GM12873 (cell line): ENCODE measurements around the gene PGLYRP1.

ENCODE experiments used
- TF ChIP-seq, protein P1 (sequence below): IDR thresholded peaks from 2 replicates; pipeline ENCODE4 v1.5.1; 2012; ENCODE audit warnings: low read depth, mild to moderate bottlenecking, moderate library complexity, low read length, control low read depth; ENCODE audit not compliant: insufficient read depth; ENCODE audit errors: missing control alignments

The PGLYRP1 gene

GRCh38 chr19:45999653-46000121 lies 23.2 kb downstream of the PGLYRP1 start:
- TF ChIP-seq, protein P1, sequence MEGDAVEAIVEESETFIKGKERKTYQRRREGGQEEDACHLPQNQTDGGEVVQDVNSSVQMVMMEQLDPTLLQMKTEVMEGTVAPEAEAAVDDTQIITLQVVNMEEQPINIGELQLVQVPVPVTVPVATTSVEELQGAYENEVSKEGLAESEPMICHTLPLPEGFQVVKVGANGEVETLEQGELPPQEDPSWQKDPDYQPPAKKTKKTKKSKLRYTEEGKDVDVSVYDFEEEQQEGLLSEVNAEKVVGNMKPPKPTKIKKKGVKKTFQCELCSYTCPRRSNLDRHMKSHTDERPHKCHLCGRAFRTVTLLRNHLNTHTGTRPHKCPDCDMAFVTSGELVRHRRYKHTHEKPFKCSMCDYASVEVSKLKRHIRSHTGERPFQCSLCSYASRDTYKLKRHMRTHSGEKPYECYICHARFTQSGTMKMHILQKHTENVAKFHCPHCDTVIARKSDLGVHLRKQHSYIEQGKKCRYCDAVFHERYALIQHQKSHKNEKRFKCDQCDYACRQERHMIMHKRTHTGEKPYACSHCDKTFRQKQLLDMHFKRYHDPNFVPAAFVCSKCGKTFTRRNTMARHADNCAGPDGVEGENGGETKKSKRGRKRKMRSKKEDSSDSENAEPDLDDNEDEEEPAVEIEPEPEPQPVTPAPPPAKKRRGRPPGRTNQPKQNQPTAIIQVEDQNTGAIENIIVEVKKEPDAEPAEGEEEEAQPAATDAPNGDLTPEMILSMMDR: no peak

- TF ChIP-seq, protein P1: no peak
Measured at GRCh38 chr19:45998834-45999233, 24.0 kb downstream of the PGLYRP1 start.

DNA sequence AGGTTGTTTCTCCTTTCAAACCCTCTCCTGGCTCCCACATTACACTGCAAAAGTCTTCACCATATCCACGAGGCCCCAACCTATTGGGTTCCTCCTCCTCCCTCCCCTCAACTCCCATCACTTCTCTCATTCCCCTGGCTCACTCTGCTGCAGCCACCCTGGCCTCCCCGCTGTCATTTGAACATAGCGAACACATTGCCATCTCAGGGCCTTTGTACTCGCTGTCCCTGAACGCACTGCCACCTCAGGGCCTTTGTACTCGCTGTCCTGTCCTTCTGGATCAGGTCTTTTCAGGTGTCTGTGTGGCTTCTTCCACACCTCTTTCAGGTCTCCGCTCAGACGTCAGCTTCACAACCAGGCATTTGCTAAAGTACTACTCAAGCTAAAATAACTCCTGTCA lies 25.9 kb downstream of the PGLYRP1 start:
- TF ChIP-seq, protein P1: no peak

GRCh38 chr19:45995715-45996385 lies 27.0 kb downstream of the PGLYRP1 start:
- TF ChIP-seq, protein P1: no peak

GRCh38 chr19:45994998-45995714 lies 27.7 kb downstream of the PGLYRP1 start, which contains the start of gene CCDC61:
CCDC61 (plus strand) TSS chr19:45995467; CDS start chr19:46003019, 7,552 bp downstream.
- TF ChIP-seq, protein P1: no peak

- TF ChIP-seq, protein P1: no peak
Measured at GRCh38 chr19:45994456-45994997, 28.3 kb downstream of the PGLYRP1 start.

- TF ChIP-seq, protein P1: no peak
Measured at GRCh38 chr19:45990113-45990728, 32.6 kb downstream of the PGLYRP1 start.
